Activated CD4-positive, alpha-beta T cell treated with anti-CD3 and anti-CD28 coated beads for 1 hour (primary cell): Measurements from ENCODE around the gene GFRA4.

Source experiments
- DNase-seq: peaks from one replicate; pipeline ENCODE4 v3.0.0-alpha.2; 2020

GFRA4 gene

GRCh38 chr20:3614466-3614865 is 48.7 kb downstream of the GFRA4 start:
- DNase-seq: no peak

- no peak for DNase-seq
These were observed 49.3 kb downstream of the GFRA4 start for GRCh38 chr20:3613821-3614440.

GRCh38 chr20:3612795-3613572 is 50.2 kb downstream of the GFRA4 start:
- DNase-seq: no peak

DNA sequence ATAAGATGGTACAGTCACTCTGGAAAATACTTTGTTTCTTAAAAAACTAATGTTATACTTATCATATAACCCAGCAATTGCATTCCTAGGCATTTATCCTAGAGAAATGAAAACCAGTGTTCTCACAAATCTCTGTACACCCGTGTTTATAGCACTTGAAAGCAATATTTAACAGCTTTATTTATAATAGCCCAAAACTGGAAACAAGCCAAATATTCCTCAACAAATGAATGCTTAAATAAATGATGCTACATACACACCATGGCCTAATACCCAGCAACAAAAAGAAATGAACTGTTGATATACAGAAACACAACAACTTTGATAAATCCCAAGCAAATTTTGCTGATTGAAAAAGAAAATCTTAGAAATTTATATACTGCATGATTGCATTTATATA is 51.3 kb downstream of the GFRA4 start:
- DNase-seq: no peak
